Fibroblast of lung (primary cell): Measurements from ENCODE around the gene COX17. TPM values are rescaled to one million over a fixed set of nuclear protein-coding genes. Genes with fewer than 3 reads are reported as not detected.

ENCODE experiments used
- DNase-seq, 2 donors: peaks; one replicate each; pipeline versions ENCODE4 v3.0.0 to v3.0.0-alpha.2; 2010; ENCODE audit warnings: low read depth in 2 of 2
- H2AFZ ChIP-seq: 2 replicates; pipeline ENCODE4 v1.5.1; 2012; ENCODE audit warnings: low read length, control low read depth, inconsistent platforms
- H3K27ac ChIP-seq: 2 replicates; pipeline ENCODE4 v1.5.1; 2011; ENCODE audit warnings: low read length, control low read depth; ENCODE audit not compliant: insufficient read depth
- H3K27me3 ChIP-seq: 2 replicates; pipeline ENCODE4 v1.5.1; 2011; ENCODE audit warnings: mild to moderate bottlenecking, low read length; ENCODE audit not compliant: control insufficient read depth, insufficient read depth
- H3K36me3 ChIP-seq: 2 replicates; pipeline ENCODE4 v1.5.1; 2011; ENCODE audit warnings: low read length; ENCODE audit not compliant: control insufficient read depth, insufficient read depth
- H3K4me1 ChIP-seq: 2 replicates; pipeline ENCODE4 v1.5.1; 2011; ENCODE audit warnings: low read length; ENCODE audit not compliant: control insufficient read depth, insufficient read depth; ENCODE audit errors: extremely low read depth
- H3K4me2 ChIP-seq: 2 replicates; pipeline ENCODE4 v1.5.1; 2011; ENCODE audit warnings: low read length, control low read depth; ENCODE audit not compliant: insufficient read depth; ENCODE audit errors: extremely low read depth
- H3K4me3 ChIP-seq, 4 experiments: fragments of 200-600 bp in 1 of 4; sonication (generic) in 1 of 4; replicated peaks in 1 of 4; 2 replicates each; pipeline ENCODE4 v1.5.1; 2011 to 2016; ENCODE audit warnings: low read length in 4 of 4, low read depth in 3 of 4, mild to moderate bottlenecking in 3 of 4, control low read depth in 2 of 4, inconsistent platforms in 1 of 4, mixed read lengths in 1 of 4; ENCODE audit not compliant: insufficient read depth in 1 of 4; ENCODE audit errors: control extremely low read depth in 1 of 4
- H3K79me2 ChIP-seq: 2 replicates; pipeline ENCODE4 v1.5.1; 2012; ENCODE audit warnings: mild to moderate bottlenecking, low read length, inconsistent platforms; ENCODE audit not compliant: control insufficient read depth, insufficient read depth
- H3K9ac ChIP-seq: 2 replicates; pipeline ENCODE4 v1.5.1; 2011; ENCODE audit warnings: mild to moderate bottlenecking, low read length, control low read depth; ENCODE audit not compliant: insufficient read depth
- H3K9me3 ChIP-seq: 2 replicates; pipeline ENCODE4 v1.5.1; 2012; ENCODE audit warnings: low read depth, low read length; ENCODE audit not compliant: control insufficient read depth, insufficient read depth
- H4K20me1 ChIP-seq: 2 replicates; pipeline ENCODE4 v1.5.1; 2011; ENCODE audit warnings: low read length; ENCODE audit not compliant: control insufficient read depth, insufficient read depth; ENCODE audit errors: extremely low read depth
- CTCF ChIP-seq, 2 donors: IDR thresholded peaks in 1 of 2; conservative IDR thresholded peaks in 1 of 2; 1 replicate in 1 of 2; 2 replicates in 1 of 2; pipeline ENCODE4 v1.5.1; 2011 to 2012; ENCODE audit warnings: low read length in 2 of 2, control low read depth in 1 of 2, inconsistent platforms in 1 of 2, low read depth in 1 of 2, mild to moderate bottlenecking in 1 of 2
- EZH2 ChIP-seq: IDR thresholded peaks from 2 replicates; pipeline ENCODE4 v1.5.1; 2012; ENCODE audit warnings: low read length, control low read depth, mild to moderate bottlenecking; ENCODE audit errors: missing control alignments
- polyA plus RNA-seq, 2 donors: library from polyadenylated mRNA; depleted of rRNA in 1 of 2; stranded (reverse) in 1 of 2; unstranded in 1 of 2; fragments of >200 nt; gene quantifications; 2 replicates each; pipeline ENCODE4 v1.2.1, GENCODE V29; 2011 to 2012; ENCODE audit warnings: missing spikeins in 1 of 2
- total RNA-seq: library from RNA; depleted of rRNA; stranded (reverse); fragments of >200 nt; gene quantifications from 2 replicates; pipeline ENCODE4 v1.2.1, GENCODE V29; 2014

COX17 gene
- total and polyA plus RNA-seq, 2 donors (not counting 1 experiment from before 2014, with no cell fraction given), result 19.6 to 21.0 TPM

- Histone ChIP-seq H3K4me2 (no peak overlapping the region), H3K4me3 (no peak overlapping the region), H3K79me2 (no peaks in the 10 kb centered on the region), H3K4me1 (peaks cover 6% of the 10 kb centered on the region), H3K9ac (no peak overlapping the region), H3K9me3 (no peaks in the 10 kb centered on the region), H3K27ac (no peak overlapping the region), H3K27me3 (peaks cover 7% of the 10 kb centered on the region), H2AFZ (no peak overlapping the region), H3K36me3 (no peaks in the 10 kb centered on the region), H4K20me1 (no peaks in the 10 kb centered on the region)
- TF ChIP-seq CTCF (conservative IDR thresholded peaks at IDR 0.05 in 1 of 2, IDR thresholded peaks at IDR 0.05 in 1 of 2; ENCODE audit: low read depth in 1 of 2, low read length in 2 of 2) (no peak), EZH2 (peak; percentile 37)
- no peak for DNase-seq
These were observed 26.8 kb upstream of the COX17 start for GRCh38 chr3:119703820-119704531.

- H3K79me2 ChIP-seq, result no peaks in the 10 kb centered on the region
- peak within 1 kb of the TSS; percentile 47 to 71 (median 56) for H3K4me3 ChIP-seq
- no peaks in the 10 kb centered on the region for H3K9me3 ChIP-seq
- peak within 1 kb of the TSS; percentile 96 for H3K4me2 ChIP-seq
- H3K36me3 ChIP-seq, result no peaks in the 10 kb centered on the region
- peak within 1 kb of the TSS; percentile 87 for H2AFZ ChIP-seq
- H4K20me1 ChIP-seq, result no peaks in the 10 kb centered on the region
- no peak within 1 kb of the TSS for H3K9ac ChIP-seq
- H3K27me3 ChIP-seq, result peaks cover 7% of the 10 kb centered on the region
- no peak for TF ChIP-seq CTCF (conservative IDR thresholded peaks at IDR 0.05 in 1 of 2, IDR thresholded peaks at IDR 0.05 in 1 of 2; ENCODE audit: low read depth in 1 of 2, low read length in 2 of 2)
- TF ChIP-seq EZH2, result no peak
- peak within 1 kb of the TSS; percentile 41 for H3K27ac ChIP-seq
- peak; percentile 90 to 93 for DNase-seq
- H3K4me1 ChIP-seq, result peaks cover 6% of the 10 kb centered on the region
These were observed 25.6 kb upstream of the COX17 start, which contains the start of gene CFAP91 for GRCh38 chr3:119702530-119703527. Gene CFAP91 (plus strand): TSS chr3:119703022. CDS start chr3:119703099, 77 bp downstream.
